ENCODE results near the gene ATIC. TPM values are rescaled to one million over a fixed set of nuclear protein-coding genes. Genes with fewer than 3 reads are reported as not detected.
"Not testable (repeated sequence)": the region's sequence is repeated elsewhere in the genome, so short reads cannot be mapped to it uniquely, and the experiment has no call there.

The ATIC gene
- total RNA-seq, 1 experiment from 2014 or later: 18.3 TPM

DNA sequence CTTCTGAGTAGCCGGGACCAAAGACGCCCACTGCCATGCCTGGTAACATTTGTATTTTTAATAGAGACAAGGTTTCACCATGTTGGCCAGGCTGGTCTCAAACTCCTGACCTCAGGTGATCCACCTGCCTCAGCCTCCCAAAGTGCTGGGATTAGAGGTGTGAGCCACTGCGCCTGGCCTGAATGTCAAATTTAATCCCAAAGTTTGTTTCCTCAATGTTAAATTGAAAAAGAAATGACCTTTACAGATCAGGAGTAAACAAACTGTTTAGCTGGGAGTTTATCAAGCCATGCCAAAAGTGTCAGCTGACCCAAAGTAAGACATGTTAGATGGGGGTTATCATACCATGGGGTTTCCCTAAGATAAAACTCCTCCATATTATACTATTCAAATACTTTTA lies 48.2 kb downstream of the ATIC start:
- not testable (repeated sequence) for H3K27me3 ChIP-seq (replicated peaks); H3K4me3 ChIP-seq; H3K27ac ChIP-seq; DNase-seq (ENCODE audit: low read depth in 1 of 2, low spot score in 2 of 2); H3K4me1 ChIP-seq (replicated peaks); H3K9me3 ChIP-seq (replicated peaks)
- peaks cover 64% of the 10 kb centered on the region for H3K36me3 ChIP-seq

DNA sequence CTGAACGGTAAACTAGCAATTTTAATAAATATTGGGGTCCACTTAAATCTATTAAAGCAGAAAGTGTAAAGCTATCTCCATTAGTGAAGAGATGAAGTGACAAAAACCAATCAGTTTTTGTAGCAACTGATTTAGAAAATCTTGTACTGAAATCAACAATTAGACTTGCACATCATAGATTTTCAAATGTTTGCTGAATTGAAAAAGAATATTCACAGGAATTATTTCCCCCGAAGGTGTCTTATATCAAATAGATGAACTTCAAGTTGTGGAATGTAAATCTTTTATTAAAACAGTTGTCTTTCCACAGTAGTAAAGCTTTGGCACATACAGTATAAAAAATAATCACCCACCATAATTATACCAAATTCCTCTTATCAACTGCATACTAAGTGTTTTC lies 48.7 kb downstream of the ATIC start:
- Histone ChIP-seq H3K27me3 (replicated peaks) (no peaks in the 10 kb centered on the region), H3K9me3 (replicated peaks) (no peaks in the 10 kb centered on the region), H3K36me3 (peaks cover 69% of the 10 kb centered on the region), H3K4me1 (replicated peaks) (no peaks in the 10 kb centered on the region), H3K4me3 (no peak overlapping the region), H3K27ac (no peak overlapping the region)
- DNase-seq (ENCODE audit: low read depth in 1 of 2, low spot score in 2 of 2): no peak

DNA sequence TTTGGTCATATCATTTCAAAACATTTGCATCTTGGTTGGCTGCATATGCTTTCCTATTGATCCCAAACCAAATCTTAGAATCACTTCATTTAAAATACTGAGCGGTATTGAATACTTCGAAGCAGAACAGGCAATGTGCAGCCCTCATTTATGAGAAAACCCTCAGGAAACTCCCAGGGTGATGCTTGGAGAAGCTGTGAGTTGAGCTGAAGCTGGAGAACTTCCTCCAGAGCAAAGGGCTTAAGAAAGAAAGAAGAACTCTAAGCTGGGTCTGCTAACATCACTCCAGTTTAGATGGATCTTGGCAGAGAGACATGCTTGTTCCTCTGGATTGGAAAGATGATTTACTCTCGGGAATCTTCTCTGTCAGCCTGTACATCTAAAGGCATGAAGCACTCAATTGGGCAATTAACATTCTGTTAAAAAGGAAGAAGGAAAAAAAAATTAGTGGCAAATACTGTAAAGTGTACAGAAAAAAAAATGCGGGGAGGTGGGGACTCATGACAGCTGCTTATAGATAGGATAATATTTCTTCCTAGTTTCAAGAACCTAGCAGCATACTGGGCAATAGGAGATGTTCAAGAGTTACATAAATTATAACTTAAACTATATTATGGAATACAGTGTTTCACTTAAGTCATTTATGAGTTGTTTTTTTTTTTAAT lies 49.5 kb downstream of the ATIC start:
- Histone ChIP-seq H3K4me1 (replicated peaks) (no peaks in the 10 kb centered on the region), H3K27me3 (replicated peaks) (no peaks in the 10 kb centered on the region), H3K4me3 (no peak overlapping the region), H3K9me3 (replicated peaks) (no peaks in the 10 kb centered on the region), H3K27ac (no peak overlapping the region), H3K36me3 (peaks cover 75% of the 10 kb centered on the region)
- no peak for DNase-seq (ENCODE audit: low read depth in 1 of 2, low spot score in 2 of 2)

DNA sequence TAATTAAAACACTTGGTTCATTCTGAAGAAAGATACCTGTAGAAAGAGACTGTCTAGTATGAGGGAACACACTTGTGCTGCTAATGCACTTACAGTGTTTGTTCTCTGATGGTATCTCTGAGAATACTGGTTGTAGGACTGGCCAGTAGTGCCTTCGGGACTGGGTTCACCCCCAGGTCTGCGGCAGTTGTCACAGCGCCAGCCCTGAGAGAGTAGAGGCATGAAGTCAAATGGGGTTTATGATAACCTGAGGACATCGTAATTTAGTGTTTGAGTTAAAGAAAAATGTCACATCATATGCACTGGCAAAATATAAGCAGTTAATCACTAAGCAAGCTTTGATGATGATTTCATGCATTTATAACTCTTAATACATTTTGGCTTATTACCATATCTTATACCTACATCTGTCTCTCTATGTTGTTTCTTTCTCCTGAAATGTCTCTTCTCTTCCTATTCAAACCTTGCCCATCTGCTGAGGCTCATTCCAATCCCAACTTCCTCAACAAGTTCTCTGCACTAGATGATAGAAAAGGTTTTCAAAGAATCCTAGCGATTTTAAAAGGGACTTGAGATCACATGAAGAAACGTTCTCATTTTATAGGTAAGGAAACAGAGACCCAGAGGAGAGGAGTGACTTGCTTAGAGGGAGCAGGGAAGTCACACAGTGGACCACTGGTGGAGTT lies 50.2 kb downstream of the ATIC start:
- H3K36me3 ChIP-seq: peaks cover 81% of the 10 kb centered on the region
- no peaks in the 10 kb centered on the region for H3K4me1 ChIP-seq (replicated peaks)
- no peak for DNase-seq (ENCODE audit: low read depth in 1 of 2, low spot score in 2 of 2)
- H3K4me3 ChIP-seq: no peak overlapping the region
- H3K9me3 ChIP-seq (replicated peaks): no peaks in the 10 kb centered on the region
- H3K27ac ChIP-seq: no peak overlapping the region
- no peaks in the 10 kb centered on the region for H3K27me3 ChIP-seq (replicated peaks)

DNA sequence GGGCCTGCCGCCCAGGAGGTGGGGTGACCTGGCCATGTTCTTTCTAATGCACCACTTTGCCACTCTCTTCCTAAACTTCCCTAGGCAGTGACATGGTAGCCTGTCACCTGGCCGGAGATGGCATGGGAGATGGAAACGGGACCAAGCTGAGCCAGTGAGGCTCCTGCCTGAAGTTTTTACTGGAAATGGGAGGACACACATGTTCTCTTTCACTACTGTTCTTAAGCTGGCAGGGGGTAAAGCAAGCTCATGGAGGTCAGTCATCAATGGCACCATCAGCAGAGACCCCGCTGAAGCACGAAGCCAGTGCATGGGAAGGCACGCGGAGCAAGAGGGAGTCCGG lies 50.7 kb downstream of the ATIC start:
- Histone ChIP-seq H3K4me3 (no peak overlapping the region), H3K36me3 (peaks cover 86% of the 10 kb centered on the region), H3K27ac (no peak overlapping the region), H3K9me3 (replicated peaks) (no peaks in the 10 kb centered on the region), H3K4me1 (replicated peaks) (no peaks in the 10 kb centered on the region), H3K27me3 (replicated peaks) (no peaks in the 10 kb centered on the region)
- DNase-seq (ENCODE audit: low read depth in 1 of 2, low spot score in 2 of 2): no peak

DNA sequence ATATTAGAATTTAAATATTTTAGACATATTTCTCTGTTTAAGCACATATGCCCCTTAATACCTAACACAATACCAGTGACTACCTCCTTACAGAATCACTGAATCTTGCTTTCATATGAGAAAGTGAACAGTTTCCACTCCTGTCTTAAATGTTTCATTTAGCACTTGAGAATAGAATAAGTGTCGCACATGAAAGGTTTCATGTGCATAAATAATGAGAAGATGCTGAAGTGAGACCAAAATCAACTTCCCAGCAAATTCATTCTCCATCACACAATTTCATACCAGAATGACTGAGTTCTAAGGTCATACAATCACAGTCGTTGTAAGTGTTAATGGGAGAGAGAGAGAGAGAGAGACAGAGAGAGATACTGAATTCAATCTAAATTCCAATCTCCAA lies 51.2 kb downstream of the ATIC start:
- H3K27ac ChIP-seq: no peak overlapping the region
- DNase-seq (ENCODE audit: low read depth in 1 of 2, low spot score in 2 of 2): no peak

DNA sequence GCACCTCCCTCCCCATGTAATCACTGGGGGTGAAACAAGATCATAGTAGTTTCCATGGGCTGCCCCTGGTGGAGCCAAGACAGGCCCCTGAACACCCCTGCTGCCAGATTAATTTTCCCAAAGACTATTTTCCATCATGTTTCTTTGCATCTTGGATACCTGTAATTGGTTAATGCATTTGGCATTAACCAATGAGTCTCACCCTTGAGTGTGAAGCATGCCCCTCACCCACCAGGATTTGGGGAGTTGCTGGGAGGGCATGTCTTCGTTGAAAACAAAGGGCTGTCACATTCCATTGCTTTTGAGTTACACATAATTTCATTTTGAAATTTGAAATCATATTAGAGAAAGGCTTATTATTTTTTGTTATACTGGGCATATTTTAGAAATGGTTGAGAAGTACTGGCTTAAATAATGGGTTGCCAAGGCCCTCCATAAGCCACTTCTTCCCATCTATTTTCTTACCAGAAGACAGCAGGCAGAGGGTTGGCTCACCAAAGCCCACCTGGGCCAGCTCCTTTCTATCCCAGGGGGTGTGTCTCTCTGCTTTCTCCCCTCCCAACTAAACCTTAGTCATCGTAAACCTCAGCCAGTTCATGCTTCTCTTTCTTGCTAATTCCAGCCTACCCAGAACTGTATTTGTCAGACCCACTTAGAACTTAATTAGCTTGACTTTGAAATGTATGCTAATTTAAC lies 51.8 kb downstream of the ATIC start:
- Histone ChIP-seq H3K4me3 (no peak overlapping the region), H3K9me3 (replicated peaks) (no peaks in the 10 kb centered on the region), H3K27ac (no peak overlapping the region), H3K27me3 (replicated peaks) (no peaks in the 10 kb centered on the region), H3K4me1 (replicated peaks) (no peaks in the 10 kb centered on the region), H3K36me3 (peaks cover 95% of the 10 kb centered on the region)
- no peak for DNase-seq (ENCODE audit: low read depth in 1 of 2, low spot score in 2 of 2)

More for the DNA sequence above, 51.2 kb downstream of the ATIC start:
- H3K27me3 ChIP-seq (replicated peaks): no peaks in the 10 kb centered on the region
- no peaks in the 10 kb centered on the region for H3K9me3 ChIP-seq (replicated peaks)
- no peaks in the 10 kb centered on the region for H3K4me1 ChIP-seq (replicated peaks)
- peaks cover 91% of the 10 kb centered on the region for H3K36me3 ChIP-seq
- H3K4me3 ChIP-seq: no peak overlapping the region

DNA sequence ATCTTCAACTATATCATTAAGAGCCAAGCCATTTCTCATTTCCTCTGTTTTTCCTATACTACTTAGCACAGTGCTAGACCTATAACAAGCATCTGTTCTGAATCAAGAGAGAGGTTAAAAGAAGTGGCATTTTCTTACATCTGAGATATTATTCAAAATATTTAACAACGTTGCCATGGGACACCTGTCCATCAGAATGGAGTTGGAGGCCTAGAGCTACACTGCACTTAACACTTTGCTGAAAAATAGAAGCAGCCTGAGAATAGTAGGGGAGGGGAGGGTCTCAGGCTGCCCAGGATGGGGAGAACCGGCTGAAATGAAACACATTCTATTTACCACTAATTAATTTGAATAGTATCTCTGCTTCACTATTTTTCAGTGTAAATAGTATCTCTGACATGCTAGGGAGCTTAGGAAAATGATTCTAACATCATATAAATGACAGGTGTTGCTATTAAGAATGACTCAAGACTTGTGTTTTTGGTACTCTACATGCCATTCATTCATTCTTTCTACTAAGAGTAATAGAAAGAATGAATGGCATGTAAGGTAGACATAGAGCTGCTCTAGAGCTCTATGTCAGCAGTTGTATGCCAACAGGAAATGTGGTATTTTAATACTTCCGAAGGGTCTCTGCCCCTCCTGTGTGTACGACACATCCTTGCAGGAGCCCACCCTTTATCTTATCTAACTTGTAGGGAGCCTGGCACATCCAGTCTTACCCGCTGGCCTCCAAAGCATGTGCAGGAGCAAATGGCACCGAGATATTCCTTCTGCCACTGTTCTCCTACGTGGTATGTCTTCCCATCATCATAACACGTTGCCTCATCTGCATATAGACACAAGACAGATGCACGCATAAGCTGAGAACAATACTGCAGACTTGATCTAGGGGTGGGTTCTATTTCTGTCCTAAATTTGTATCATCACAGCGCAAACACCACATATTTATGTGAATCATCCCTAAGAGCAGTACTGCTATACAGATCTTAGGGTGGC lies 52.6 kb downstream of the ATIC start:
- no peak overlapping the region for H3K4me3 ChIP-seq
- H3K9me3 ChIP-seq (replicated peaks): no peaks in the 10 kb centered on the region
- H3K4me1 ChIP-seq (replicated peaks): no peaks in the 10 kb centered on the region
- peaks cover 98% of the 10 kb centered on the region for H3K36me3 ChIP-seq
- H3K27me3 ChIP-seq (replicated peaks): no peaks in the 10 kb centered on the region
- DNase-seq (ENCODE audit: low read depth in 1 of 2, low spot score in 2 of 2): no peak
- H3K27ac ChIP-seq: no peak overlapping the region

DNA sequence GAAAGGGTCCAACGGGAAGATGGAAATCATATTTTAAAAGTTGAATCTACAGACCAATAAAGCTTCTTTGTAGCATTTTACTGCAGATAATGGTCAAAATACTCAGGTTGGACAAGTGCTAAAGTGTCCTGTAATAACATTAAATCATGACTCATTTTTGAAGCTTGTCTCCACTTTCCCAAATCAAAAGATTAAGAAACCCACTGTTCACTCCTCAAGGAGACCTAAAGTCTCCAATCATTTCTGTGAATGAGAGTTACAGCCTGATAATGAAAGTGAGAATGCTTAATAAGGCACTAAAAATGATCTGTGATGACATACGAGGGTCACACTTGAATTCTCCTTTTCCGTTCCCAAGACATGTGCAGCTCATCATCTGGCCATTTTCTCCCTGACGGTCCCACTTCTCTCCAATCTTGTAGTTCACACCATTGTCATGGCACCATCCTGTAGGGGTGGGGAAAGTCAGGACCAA lies 53.4 kb downstream of the ATIC start:
- DNase-seq (ENCODE audit: low read depth in 1 of 2, low spot score in 2 of 2): no peak
- H3K27ac ChIP-seq: no peak overlapping the region

DNA sequence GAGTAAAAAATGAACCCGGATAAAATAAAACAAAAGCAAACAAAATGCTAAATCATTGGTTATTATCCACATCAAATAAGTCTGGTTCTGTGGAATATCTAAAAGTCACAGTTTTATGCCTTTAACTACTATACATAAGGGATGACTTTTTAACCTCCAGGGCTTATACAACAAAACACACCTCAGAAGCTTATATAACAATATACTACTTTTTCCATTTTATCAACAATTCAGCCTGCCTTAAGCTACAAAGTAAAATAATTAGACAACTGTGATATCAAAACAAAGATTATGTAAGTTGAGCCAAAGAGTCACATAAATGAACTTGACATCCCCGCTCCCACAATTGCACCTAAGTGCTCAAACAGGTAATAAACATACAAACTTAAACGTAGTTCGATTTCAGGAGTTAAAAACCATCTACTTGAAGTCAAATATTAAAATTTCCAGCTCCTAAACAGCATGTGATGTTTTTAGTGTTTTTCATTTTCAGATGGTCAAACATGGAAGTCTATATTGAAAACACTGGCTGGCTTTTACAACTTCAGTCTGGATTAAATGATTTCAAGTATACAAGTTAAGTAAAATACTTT lies 54.7 kb downstream of the ATIC start:
- DNase-seq (ENCODE audit: low read depth in 1 of 2, low spot score in 2 of 2): no peak
- Histone ChIP-seq H3K27ac (no peak overlapping the region), H3K4me3 (no peak overlapping the region), H3K36me3 (peaks cover 98% of the 10 kb centered on the region), H3K9me3 (replicated peaks) (no peaks in the 10 kb centered on the region), H3K27me3 (replicated peaks) (no peaks in the 10 kb centered on the region), H3K4me1 (replicated peaks) (no peaks in the 10 kb centered on the region)

More for the DNA sequence above, 53.4 kb downstream of the ATIC start:
- Histone ChIP-seq H3K4me1 (replicated peaks) (no peaks in the 10 kb centered on the region), H3K27me3 (replicated peaks) (no peaks in the 10 kb centered on the region), H3K9me3 (replicated peaks) (no peaks in the 10 kb centered on the region), H3K36me3 (peaks cover 98% of the 10 kb centered on the region), H3K4me3 (no peak overlapping the region)

DNA sequence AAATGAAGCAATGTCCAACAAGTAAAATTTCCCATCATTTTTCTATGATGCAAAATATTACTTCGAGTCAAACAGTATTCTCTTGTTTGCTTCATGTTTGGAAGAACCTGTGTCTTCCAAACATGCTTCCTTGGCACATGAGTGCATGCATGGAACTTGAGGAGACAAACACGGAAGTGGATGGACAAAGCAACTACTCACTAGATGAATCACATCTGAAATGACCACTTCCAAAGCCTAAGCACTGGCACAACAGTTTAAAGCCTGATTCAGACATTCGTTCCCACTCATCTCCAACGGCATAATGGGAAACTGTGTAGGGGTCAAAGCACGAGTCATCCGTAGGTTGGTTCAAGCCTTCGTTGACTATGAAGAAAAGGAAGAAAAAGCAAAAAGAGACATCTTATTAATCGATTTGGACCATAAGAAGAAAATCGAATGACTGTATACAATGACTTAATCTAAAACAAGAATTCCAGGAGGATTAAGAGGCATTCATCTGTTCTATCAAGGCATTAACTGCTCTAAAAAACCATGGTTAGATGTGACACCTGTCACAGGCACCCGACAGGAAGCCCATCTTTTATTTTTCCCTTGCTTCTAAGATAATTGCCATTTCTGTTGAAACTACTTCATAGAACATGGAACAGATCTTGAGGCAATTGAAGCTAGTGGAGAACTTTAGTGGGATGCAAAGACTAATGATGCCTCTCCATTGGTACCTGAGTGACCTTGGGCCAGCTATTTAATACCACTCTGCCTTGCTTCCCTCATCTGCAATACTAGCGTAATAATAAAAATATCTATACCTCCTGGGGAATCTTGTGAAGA lies 56.0 kb downstream of the ATIC start:
- H3K27me3 ChIP-seq (replicated peaks): no peaks in the 10 kb centered on the region
- no peaks in the 10 kb centered on the region for H3K9me3 ChIP-seq (replicated peaks)
- no peak overlapping the region for H3K4me3 ChIP-seq
- no peak overlapping the region for H3K27ac ChIP-seq
- peaks cover 98% of the 10 kb centered on the region for H3K36me3 ChIP-seq
- no peak for DNase-seq (ENCODE audit: low read depth in 1 of 2, low spot score in 2 of 2)
- no peaks in the 10 kb centered on the region for H3K4me1 ChIP-seq (replicated peaks)

DNA sequence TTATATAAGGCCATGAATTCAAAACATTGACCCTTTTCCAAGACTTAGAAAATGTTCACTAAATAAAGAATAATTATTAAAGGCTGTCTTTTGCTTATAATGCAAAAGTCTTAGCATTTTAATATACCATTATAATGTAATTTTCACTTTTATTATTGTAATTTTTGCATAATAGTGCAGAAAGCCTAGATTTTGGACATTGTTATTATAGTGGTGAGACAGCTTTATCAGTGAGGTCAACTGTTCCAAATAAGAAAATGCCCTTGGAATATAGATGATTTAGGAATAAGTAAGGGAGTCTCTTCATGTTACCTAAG lies 56.6 kb downstream of the ATIC start:
- H3K9me3 ChIP-seq (replicated peaks): no peaks in the 10 kb centered on the region
- no peak overlapping the region for H3K4me3 ChIP-seq
- no peaks in the 10 kb centered on the region for H3K27me3 ChIP-seq (replicated peaks)
- no peak for DNase-seq (ENCODE audit: low read depth in 1 of 2, low spot score in 2 of 2)
- no peak overlapping the region for H3K27ac ChIP-seq
- no peaks in the 10 kb centered on the region for H3K4me1 ChIP-seq (replicated peaks)
- H3K36me3 ChIP-seq: peaks cover 98% of the 10 kb centered on the region
